Activated naive CD4-positive, alpha-beta T cell treated with anti-CD3 and anti-CD28 coated beads, Interleukin-2, amount 10 ng/mL, durations not matched to agents 7 days and 5 days (primary cell): ENCODE results near the gene SNAI3.
A peak's percentile ranks its signal among the peaks of the same experiment; 100 is the strongest.

Experiments
- CTCF ChIA-PET: fragments of 350-600 bp; sonication (Branson Sonifier 250); formaldehyde crosslinking; loops from one replicate; lab custom pipeline; 2021; ENCODE audit warnings: antibody characterized with exemption; lab: Charles Lee
- DNase-seq: peaks from one replicate; pipeline ENCODE4 v3.0.0-alpha.2; 2020
- H3K27ac Mint-ChIP-seq: one replicate; pipeline ENCODE4 v1.8.0; 2021; ENCODE audit warnings: mild to moderate bottlenecking, moderate library complexity, mixed read lengths
- H3K27me3 Mint-ChIP-seq: one replicate; pipeline ENCODE4 v1.8.0; 2021; ENCODE audit warnings: mild to moderate bottlenecking, mixed read lengths
- H3K36me3 Mint-ChIP-seq: one replicate; pipeline ENCODE4 v1.8.0; 2021; ENCODE audit warnings: mixed read lengths
- H3K4me1 Mint-ChIP-seq: one replicate; pipeline ENCODE4 v1.8.0; 2021; ENCODE audit warnings: mixed read lengths
- H3K4me3 Mint-ChIP-seq: one replicate; pipeline ENCODE4 v1.8.0; 2021; ENCODE audit warnings: mild to moderate bottlenecking, moderate library complexity, mixed read lengths
- H3K9me3 Mint-ChIP-seq: one replicate; pipeline ENCODE4 v1.8.0; 2021; ENCODE audit warnings: mixed read lengths

The SNAI3 gene

DNA sequence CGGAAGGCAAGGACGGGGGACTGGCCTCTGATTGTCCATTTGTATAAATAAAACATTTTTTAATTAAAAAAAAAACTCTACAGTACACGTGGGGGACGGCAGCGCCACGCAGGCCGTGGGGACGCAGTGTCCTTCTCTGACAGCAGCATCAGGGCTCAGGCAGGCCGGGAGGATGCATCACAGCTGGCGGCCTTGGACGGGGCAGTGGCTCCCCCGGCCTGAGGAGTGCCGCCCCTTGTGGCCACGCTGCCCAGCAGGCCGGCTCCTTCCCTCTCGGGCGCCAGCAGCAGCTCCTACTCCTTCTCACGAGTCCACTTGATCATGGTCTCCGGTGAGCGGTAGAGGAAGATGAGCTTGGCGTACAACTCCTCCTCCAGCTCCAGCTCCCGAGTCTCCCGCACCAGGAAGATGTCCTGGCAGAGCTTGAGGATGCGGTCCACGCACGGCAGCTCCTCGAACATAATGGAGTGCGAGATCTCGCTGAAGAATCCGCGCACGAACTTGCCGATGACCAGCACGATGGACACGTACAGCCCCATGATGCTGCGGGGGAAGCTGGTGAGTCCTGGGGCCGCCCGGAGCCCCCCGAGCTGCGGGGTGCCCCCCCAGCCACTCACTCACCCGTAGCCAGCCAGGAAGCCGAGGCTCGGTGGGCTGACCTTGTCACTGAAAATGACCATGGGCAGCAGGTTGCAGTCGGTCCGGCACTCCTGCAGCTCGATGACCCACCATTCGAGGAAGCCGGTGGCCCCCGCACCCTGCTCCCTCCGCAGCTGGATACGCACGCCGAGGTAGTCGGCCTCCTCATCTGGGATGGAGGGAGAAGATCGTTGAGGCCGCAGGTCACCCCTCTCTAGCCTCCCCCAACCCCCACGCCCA, 29.2 kb upstream of the SNAI3 start:
- H3K27ac Mint-ChIP-seq = no peak overlapping the region
- CTCF ChIA-PET = no interaction called here
- no peaks in the 10 kb centered on the region for H3K27me3 Mint-ChIP-seq
- peaks cover 26% of the 10 kb centered on the region for H3K36me3 Mint-ChIP-seq
- no peak for DNase-seq
- H3K4me1 Mint-ChIP-seq = no peaks in the 10 kb centered on the region
- H3K4me3 Mint-ChIP-seq = no peak overlapping the region
- H3K9me3 Mint-ChIP-seq = no peaks in the 10 kb centered on the region

DNA sequence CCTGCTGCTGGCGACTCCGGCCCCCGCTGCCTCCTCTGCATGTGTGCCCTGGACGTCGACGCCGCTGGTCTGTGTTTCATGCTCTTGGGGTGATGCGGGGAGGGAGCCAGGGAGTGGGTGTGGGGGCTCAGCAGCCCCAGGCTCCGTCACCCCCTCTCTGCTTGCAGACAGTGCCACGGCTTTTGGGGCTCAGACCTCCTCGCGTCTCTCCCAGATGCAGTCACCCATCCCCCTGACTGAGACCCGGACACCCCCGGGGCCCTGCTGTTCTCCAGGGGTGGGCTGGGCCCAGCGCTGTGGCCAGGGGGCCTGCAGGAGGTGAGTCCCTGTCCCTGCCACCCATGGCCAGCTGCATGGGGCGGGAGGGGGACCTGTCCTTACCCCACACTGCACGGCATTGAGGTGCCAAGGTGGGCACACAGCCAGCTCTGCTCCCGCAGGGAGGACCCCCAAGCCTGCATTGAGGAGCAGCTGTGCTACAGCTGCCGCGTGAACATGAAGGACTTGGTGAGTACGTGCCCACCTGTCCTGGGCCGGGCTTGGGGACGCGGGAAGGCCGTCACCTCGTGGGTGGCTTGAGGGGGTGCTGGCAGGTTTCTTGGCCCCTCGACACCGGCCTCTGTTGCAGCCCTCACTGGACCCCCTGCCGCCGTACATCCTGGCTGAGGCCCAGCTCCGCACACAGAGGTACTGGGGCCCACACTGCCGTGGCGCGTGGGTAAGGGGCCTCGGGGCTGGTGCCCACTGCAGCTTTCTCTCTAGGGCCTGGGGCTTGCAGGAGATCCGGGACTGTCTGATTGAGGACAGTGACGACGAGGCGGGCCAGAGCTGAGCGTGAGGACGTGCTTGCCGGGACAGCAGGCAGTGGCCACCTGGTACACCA, 28.4 kb upstream of the SNAI3 start:
- no peaks in the 10 kb centered on the region for H3K27me3 Mint-ChIP-seq
- no peak overlapping the region for H3K27ac Mint-ChIP-seq
- peaks cover 20% of the 10 kb centered on the region for H3K36me3 Mint-ChIP-seq
- no peak for DNase-seq
- H3K9me3 Mint-ChIP-seq = no peaks in the 10 kb centered on the region
- H3K4me3 Mint-ChIP-seq = no peak overlapping the region
- CTCF ChIA-PET = no interaction called here
- H3K4me1 Mint-ChIP-seq = no peaks in the 10 kb centered on the region

DNA sequence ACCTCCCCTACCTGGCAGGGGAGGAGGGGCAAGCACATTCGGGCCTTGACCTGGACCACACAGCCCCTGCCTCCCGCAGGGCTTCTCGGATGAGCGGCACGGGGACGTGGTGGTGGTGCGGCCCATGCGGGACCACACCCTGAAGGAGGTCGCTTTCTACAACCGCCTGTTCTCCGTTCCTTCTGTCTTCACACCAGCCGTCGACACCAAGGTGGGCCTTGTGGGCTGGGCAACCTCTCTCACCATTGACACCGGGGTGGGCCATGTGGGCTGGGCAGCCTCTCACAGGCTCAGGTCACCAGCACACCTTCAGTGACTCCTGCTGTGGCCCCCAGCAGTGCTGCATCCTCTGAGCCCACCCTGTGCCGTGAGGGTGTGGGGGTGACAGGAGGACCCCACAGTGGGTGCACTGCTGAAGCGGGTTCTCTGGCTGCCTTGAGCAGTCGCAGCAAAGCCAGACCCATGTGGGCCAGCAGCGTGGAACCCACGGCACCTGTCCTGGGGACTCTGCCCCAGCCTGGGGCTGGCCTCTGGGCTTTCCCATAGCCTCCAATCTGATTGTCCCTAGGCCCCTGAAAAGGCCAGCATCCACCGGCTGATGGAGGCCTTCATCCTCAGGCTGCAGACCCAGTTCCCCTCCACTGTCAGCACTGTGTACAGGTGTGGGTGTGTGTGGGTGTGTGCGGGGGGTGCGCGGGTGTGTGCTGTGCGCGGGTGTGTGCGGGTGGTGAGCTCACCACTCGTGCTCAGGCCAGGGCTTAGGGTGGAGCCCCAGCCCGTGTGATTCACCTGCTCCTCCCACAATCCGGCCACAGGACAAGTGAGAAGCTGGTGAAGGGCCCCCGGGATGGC, 27.5 kb upstream of the SNAI3 start:
- no peak for DNase-seq
- H3K4me3 Mint-ChIP-seq = no peak overlapping the region
- H3K4me1 Mint-ChIP-seq = no peaks in the 10 kb centered on the region
- CTCF ChIA-PET = no interaction called here
- peak overlapping the region; percentile 37 for H3K27ac Mint-ChIP-seq
- no peaks in the 10 kb centered on the region for H3K27me3 Mint-ChIP-seq
- peaks cover 12% of the 10 kb centered on the region for H3K36me3 Mint-ChIP-seq
- H3K9me3 Mint-ChIP-seq = no peaks in the 10 kb centered on the region

DNA sequence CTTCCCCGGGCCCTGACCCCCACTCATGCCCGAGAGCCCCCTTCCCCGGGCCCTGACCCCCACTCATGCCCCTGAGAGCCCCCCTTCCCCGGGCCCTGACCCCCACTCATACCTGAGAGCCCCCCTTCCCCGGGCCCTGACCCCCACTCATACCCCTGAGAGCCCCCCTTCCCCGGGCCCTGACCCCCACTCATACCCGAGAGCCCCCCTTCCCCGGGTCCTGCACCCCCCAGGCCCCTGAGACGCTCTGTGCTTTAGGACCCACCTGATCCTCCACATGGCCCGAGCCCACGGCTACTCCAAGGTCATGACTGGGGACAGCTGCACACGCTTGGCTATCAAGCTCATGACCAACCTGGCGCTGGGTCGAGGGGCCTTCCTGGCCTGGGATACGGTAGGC, 26.7 kb upstream of the SNAI3 start:
- Mint-ChIP-seq H3K4me3 (no peak overlapping the region), H3K27ac (no peak overlapping the region), H3K4me1 (no peaks in the 10 kb centered on the region), H3K9me3 (no peaks in the 10 kb centered on the region), H3K27me3 (no peaks in the 10 kb centered on the region), H3K36me3 (peaks cover 9% of the 10 kb centered on the region)
- CTCF ChIA-PET = no interaction called here
- DNase-seq = no peak

DNA sequence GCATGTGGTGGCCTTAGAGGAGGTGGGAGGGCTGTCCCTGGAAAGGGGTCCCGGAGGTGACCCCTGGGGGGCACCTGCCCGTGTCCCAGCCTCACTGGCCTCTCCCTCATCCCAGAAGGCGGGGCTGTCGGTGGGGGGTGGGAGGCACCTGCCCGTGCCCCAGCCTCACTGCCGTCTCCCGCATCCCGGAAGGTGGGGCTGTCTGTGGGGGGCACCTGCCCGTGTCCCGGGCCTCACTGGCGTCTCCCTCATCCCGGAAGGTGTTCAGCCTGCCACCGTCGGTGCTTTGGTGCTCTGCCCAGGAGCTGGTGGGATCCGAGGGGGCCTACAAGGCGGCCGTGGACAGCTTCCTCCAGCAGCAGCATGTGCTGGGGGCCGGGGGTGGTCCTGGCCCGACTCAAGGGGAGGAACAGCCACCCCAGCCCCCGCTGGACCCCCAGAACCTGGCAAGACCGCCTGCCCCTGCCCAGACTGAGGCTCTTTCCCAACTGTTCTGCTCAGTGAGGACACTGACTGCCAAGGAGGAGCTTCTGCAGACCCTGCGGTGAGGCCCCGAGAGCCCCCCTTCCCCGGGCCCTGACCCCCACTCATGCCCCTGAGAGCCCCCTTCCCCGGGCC, 26.2 kb upstream of the SNAI3 start:
- CTCF ChIA-PET = no interaction called here
- H3K9me3 Mint-ChIP-seq = no peaks in the 10 kb centered on the region
- no peak overlapping the region for H3K27ac Mint-ChIP-seq

DNA sequence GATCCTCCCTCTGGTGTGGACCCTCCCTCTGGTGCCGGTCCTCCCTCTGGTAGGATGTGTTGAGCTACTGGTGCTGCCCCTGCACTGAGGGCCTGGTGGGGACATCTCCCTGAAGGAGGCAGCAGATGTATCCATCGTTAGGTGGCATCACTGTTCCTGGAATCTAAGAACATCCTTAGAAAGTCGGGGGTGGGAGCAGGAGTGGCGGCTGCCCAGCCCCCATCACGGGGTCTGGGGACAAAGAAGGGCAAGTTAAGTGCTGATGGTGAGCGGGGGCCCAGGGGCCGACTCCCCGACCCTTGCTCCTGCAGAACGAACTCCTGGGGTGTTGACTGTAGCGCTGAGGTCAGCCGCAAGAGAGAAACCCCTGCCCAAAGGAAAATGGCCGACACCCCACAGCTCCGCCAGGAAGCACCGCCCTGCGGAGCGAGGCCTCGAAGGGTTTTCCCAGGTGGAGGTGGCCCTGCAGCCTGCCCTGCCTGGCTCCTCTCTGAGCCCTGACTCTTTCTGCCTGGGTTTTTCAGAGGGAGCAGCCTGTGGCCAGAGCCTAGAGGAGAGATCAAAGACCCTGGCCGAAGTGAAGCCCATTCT, 25.5 kb upstream of the SNAI3 start:
- Mint-ChIP-seq H3K36me3 (peaks cover 2% of the 10 kb centered on the region), H3K4me3 (no peak overlapping the region), H3K9me3 (no peaks in the 10 kb centered on the region), H3K27me3 (no peaks in the 10 kb centered on the region), H3K4me1 (peaks cover 11% of the 10 kb centered on the region), H3K27ac (no peak overlapping the region)
- CTCF ChIA-PET = no interaction called here
- no peak for DNase-seq

More for the DNA sequence above, 26.2 kb upstream of the SNAI3 start:
- peaks cover 5% of the 10 kb centered on the region for H3K4me1 Mint-ChIP-seq
- no peaks in the 10 kb centered on the region for H3K27me3 Mint-ChIP-seq
- peaks cover 7% of the 10 kb centered on the region for H3K36me3 Mint-ChIP-seq
- H3K4me3 Mint-ChIP-seq = no peak overlapping the region
- DNase-seq = no peak

DNA sequence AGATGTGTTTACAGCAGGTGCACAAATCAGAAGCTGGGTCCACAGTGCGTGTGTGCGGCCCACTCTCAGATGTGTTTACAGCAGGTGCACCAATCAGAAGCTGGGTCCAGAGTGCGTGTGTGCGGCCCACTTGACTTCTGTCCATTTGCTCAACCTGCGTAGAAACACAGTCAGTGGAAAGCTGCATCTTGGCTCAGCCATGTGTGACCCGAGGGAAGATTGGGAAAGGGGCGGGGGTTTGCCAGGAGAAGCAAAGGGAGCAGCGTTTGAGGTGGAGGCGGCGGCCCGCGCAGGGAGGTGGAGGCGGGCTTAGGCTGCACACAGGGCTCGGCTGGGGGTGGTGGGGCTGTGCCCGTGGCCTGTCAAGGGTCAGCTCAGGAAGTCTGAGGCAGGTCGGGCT, 24.2 kb upstream of the SNAI3 start:
- H3K4me3 Mint-ChIP-seq = no peak overlapping the region
- no peaks in the 10 kb centered on the region for H3K27me3 Mint-ChIP-seq
- H3K36me3 Mint-ChIP-seq = peaks cover under 1% of the 10 kb centered on the region
- H3K4me1 Mint-ChIP-seq = peaks cover 12% of the 10 kb centered on the region
- H3K9me3 Mint-ChIP-seq = no peaks in the 10 kb centered on the region
- CTCF ChIA-PET = interaction anchor here (1.1 kb wide), 1 partner anchor 27 kb away, joined by 4 read pairs; no protein-coding TSS in a partner anchor
- H3K27ac Mint-ChIP-seq = peak overlapping the region; percentile 28
- no peak for DNase-seq

DNA sequence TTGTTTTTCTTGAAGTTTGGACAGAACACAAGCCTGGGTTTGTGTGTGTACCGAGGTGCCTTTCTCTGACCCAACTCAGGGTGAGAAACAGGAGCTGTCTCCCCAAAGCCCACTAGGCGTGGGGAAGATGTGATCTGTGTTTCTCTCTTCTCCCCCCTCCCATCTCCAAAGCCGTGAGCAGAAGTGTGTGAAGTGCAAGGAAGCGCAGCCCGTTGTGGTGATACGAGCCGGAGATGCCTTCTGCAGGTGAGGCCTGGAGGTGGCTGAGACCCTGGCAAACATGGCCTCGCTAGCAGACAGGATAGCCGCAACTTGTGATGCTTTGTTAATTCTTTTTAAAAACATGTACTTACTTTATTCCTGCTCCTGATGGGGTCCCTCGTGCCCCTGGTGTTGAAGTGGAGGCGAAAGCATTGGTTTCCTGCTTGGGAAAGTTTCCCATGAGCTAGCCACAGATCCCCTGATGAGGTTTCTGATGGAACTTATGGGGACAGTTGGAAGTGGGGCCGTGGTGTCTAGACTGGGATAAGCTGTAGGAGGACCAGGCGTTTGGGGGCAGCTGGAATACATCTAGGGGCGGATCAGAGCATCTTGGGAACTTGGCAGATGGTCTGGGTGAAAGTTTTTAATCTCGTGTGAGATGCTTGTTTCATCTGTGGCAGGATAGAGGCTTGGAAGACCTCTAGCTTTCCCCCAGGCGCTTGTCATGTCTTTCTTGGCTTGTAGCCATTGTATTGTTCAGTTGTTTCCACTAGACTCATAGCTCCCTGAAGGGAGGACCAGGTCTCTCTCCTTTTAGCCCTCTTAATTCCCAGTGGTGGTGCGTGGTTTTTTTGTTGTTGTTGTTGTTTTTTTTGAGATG, 20.9 kb upstream of the SNAI3 start:
- CTCF ChIA-PET = interaction anchor here (1.2 to 1.6 kb wide), 4 partner anchors 20 to 74 kb away, joined by 3 to 5 read pairs (median 4); no protein-coding TSS in a partner anchor
- peaks cover 33% of the 10 kb centered on the region for H3K4me1 Mint-ChIP-seq
- H3K9me3 Mint-ChIP-seq = no peaks in the 10 kb centered on the region
- H3K36me3 Mint-ChIP-seq = peaks cover 28% of the 10 kb centered on the region
- peak overlapping the region; percentile 73 for H3K4me3 Mint-ChIP-seq
- peak overlapping the region; percentile 84 for H3K27ac Mint-ChIP-seq
- H3K27me3 Mint-ChIP-seq = no peaks in the 10 kb centered on the region
- no peak for DNase-seq

DNA sequence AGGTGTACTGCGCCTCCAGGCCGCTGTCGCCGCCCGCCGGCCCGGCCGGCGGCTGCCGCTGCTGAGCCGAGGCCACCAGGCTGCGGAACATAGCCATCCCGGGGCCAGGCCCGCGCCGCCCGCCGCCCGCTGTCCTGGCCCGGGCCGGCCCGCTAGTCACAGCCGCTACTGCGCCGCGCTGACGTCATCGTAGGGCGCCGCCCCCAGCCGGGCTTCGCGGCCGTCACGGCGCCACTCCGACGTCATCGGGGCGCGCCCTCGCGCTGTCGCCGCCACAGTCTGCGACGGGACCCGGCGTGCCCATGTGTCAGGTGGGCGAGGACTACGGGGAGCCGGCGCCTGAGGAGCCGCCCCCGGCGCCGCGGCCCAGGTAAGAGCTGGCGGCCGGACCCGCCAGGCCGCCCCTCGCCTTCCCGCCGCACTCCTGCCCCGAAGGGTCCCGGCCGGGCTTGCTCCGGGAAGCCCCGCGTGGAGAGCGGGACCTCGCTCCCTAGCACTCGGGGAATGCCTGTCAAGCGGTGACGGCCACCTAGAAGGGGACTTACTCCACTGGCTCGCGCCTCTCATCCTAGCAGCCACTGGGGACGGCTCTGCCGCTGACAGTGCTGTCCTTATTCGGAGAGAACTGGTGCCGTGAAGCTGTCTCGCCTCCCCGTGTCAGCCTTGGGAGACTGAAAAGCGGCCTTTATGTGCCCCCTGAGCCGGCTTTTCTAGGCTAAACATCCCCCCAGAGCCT, 20.1 kb upstream of the SNAI3 start, which contains the start of the genes CTU2 and RNF166:
Gene CTU2 (plus strand): TSS at position 275 of the 736 bp plus-strand sequence. CDS start 28 bp downstream, at position 303.
Gene RNF166 (minus strand): TSS at position 180 of the 736 bp plus-strand sequence. CDS start 83 bp downstream, at position 97.
- peak within 1 kb of the TSS; percentile 99 for H3K27ac Mint-ChIP-seq
- peak within 1 kb of the TSS; percentile 94 for H3K4me3 Mint-ChIP-seq
- peak; percentile 94 for DNase-seq
- no peaks in the 10 kb centered on the region for H3K9me3 Mint-ChIP-seq
- no peaks in the 10 kb centered on the region for H3K27me3 Mint-ChIP-seq
- CTCF ChIA-PET = interaction anchor here (1.3 to 1.6 kb wide), 4 partner anchors 19 to 75 kb away, joined by 3 to 5 read pairs (median 4); no protein-coding TSS in a partner anchor
- peaks cover 33% of the 10 kb centered on the region for H3K4me1 Mint-ChIP-seq
- H3K36me3 Mint-ChIP-seq = peaks cover 35% of the 10 kb centered on the region

DNA sequence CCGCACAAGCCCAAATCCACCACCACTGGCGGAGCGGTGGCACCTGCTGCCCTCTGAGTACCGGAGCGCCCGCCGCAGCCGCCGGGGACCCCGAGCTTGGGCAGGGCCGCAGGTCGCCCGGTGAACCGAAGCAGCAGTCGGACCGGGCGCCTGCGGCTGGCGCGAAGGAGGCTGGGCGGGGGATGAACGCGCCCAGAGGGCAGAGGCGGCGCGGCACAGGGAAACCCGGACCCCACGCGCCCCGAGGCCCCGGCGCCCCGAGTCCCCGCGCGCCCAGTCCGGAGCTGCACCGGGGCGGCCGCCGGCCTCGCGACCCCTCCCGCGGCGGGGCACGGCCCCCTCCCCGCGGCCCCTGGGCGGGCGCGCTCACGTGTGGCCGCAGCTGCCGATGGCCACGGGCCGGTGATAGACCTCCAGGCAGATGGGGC, 19.5 kb upstream of the SNAI3 start:
- H3K27me3 Mint-ChIP-seq = no peaks in the 10 kb centered on the region

DNA sequence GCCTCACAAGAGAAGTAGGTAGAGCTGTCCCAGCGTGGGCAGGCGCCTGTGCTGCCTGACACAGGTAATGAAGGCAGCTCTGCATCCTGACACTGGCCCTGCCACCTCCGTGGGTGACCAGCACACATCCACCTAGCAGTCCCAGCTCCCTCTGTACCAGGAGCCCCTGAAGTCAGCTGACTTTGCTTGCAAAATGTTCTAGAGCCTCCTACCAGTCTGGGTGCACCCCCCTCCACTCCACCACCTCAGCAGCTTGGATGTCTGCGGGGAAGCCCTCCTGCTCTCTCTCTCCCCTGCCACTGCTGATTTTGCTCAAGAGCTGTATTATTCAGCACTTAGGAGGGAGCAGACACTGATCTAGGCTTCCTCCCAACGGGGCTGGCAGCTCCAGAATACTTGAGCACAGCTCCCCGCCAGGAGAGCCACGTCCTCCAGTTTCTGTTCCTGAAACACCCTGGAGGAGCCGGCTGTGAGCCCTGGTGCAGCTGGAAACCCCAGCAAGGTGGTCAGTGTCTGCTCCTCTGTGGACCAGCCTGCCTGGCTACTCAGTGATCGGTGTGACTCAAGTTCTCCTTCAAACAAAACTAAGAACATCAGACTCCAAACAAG, 18.9 kb upstream of the SNAI3 start:
- Mint-ChIP-seq H3K4me3 (peak overlapping the region; percentile 94), H3K27ac (peak overlapping the region; percentile 99), H3K36me3 (peaks cover 44% of the 10 kb centered on the region), H3K27me3 (no peaks in the 10 kb centered on the region), H3K4me1 (peaks cover 43% of the 10 kb centered on the region), H3K9me3 (no peaks in the 10 kb centered on the region)
- CTCF ChIA-PET = interaction anchor here (0.9 to 3.1 kb wide), 5 partner anchors 20 to 42 kb away, joined by 3 to 8 read pairs (median 4); partner anchors contain the start of gene MVD
- peak; percentile 54 for DNase-seq

More for the DNA sequence above, 19.5 kb upstream of the SNAI3 start:
- Mint-ChIP-seq H3K4me3 (peak overlapping the region; percentile 94), H3K9me3 (no peaks in the 10 kb centered on the region), H3K27ac (peak overlapping the region; percentile 99), H3K4me1 (peaks cover 37% of the 10 kb centered on the region), H3K36me3 (peaks cover 39% of the 10 kb centered on the region)
- peak; percentile 38 for DNase-seq
- CTCF ChIA-PET = interaction anchor here (1.2 to 3.1 kb wide), 3 partner anchors 21 to 31 kb away, joined by 3 to 8 read pairs (median 4); no protein-coding TSS in a partner anchor
